Motor neuron (in vitro differentiated cells): Measurements from ENCODE around the gene SLC39A7. TPM values are rescaled to one million over a fixed set of nuclear protein-coding genes. Genes with fewer than 3 reads are reported as not detected.

ENCODE experiments used
- ATAC-seq, 8 experiments: fragments of 200-7000 bp; cut with Tn5 transposase; replicated peaks in 6 of 8; 2 replicates each; pipeline ENCODE4 v1.8.0; 2021; ENCODE audit warnings: mild to moderate bottlenecking in 8 of 8, moderate library complexity in 8 of 8
- H3K27ac ChIP-seq, 2 donors: fragments of 250-450 bp; sonication (Bioruptor Pico); 2 replicates each; pipeline ENCODE4 v1.9.0; 2021; ENCODE audit warnings: antibody characterized with exemption in 2 of 2, mild to moderate bottlenecking in 2 of 2, moderate library complexity in 1 of 2
- H3K4me1 ChIP-seq, 2 donors: fragments of 250-450 bp; sonication (Bioruptor Pico); replicated peaks in 1 of 2; 2 replicates each; pipeline ENCODE4 v1.6.1; 2021; ENCODE audit warnings: antibody characterized with exemption in 2 of 2, mild to moderate bottlenecking in 2 of 2, moderate library complexity in 1 of 2
- H3K4me3 ChIP-seq, 5 donors: fragments of 250-450 bp; sonication (Bioruptor Pico); 2 replicates each; pipeline ENCODE4 v1.9.0; 2021; ENCODE audit warnings: antibody characterized with exemption in 5 of 5, mild to moderate bottlenecking in 5 of 5, moderate library complexity in 4 of 5
- WGBS, 10 experiments: fragments of 450-650 bp; shearing (Covaris generic); methylation state at CpG; one replicate each; pipeline ENCODE4 v1.0.0; 2022; 5-methylcytosine and 5-hydroxymethylcytosine counted together
- in situ Hi-C, 9 experiments: fragments of 400-800 bp; cut with MboI; loops; one replicate each; pipeline ENCODE4 v1.15.0; 2021; ENCODE audit warnings: low sequenced_read_pairs in 9 of 9, low pct_unique_long_range_greater_than_20kb in 2 of 9; ENCODE audit not compliant: unreplicated experiment in 9 of 9
- total RNA-seq, 8 experiments: library from RNA; unstranded; fragments of 300-600 nt; gene quantifications; 2 replicates each; pipeline versions ENCODE4 v1.2.3 to v1.2.4, GENCODE V29; 2022

Gene SLC39A7
- total RNA-seq, 8 experiments from 2014 or later: 69.2 to 143 (median 132) TPM

GRCh38 chr6:33206027-33206863, 5.6 kb downstream of the SLC39A7 start:
- Histone ChIP-seq H3K4me3 (peak overlapping the region in 4 of 5 donors; percentile 82 to 93 (median 88)), H3K27ac (peak overlapping the region; percentile 95 to 99), H3K4me1 (peaks cover 33 to 42% of the 10 kb centered on the region in 2 donors)
- 0 to 80% (median 48%) methylated on average over 1 of the region's 3 CpGs; no CpG with 5 or more reads in 6 of the 10 experiments for WGBS, 10 experiments
- in situ Hi-C loops: no loop called here
- ATAC-seq: no peak

GRCh38 chr6:33206864-33207551, 6.3 kb downstream of the SLC39A7 start:
- Histone ChIP-seq H3K4me1 (peaks cover 28 to 36% of the 10 kb centered on the region in 2 donors), H3K4me3 (peak overlapping the region; percentile 80 to 93 (median 84)), H3K27ac (peak overlapping the region; percentile 95 to 99)
- peak in 7 of 8 experiments; percentile 7 to 67 (median 63) for ATAC-seq
- in situ Hi-C loops: no loop called here
- WGBS, 10 experiments: 0% methylated on average over 1 of the region's 20 CpGs; no CpG with 5 or more reads in 9 of the 10 experiments

GRCh38 chr6:33207552-33208090, 7.0 kb downstream of the SLC39A7 start:
- ATAC-seq: peak in 6 of 8 experiments; percentile 0 to 39 (median 7)
- 0% methylated on average over 4 of the region's 29 CpGs; no CpG with 5 or more reads in 9 of the 10 experiments for WGBS, 10 experiments
- Histone ChIP-seq H3K4me3 (peak overlapping the region; percentile 80 to 93 (median 84)), H3K27ac (peak overlapping the region; percentile 95 to 99), H3K4me1 (peaks cover 26 to 39% of the 10 kb centered on the region in 2 donors)
- in situ Hi-C loops: no loop called here

- WGBS, 10 experiments: 0% methylated on average over 1 of the region's 86 CpGs; no CpG with 5 or more reads in 9 of the 10 experiments
- in situ Hi-C loops: no loop called here
- Histone ChIP-seq H3K4me1 (peaks cover 30 to 43% of the 10 kb centered on the region in 2 donors), H3K4me3 (peak within 1 kb of the TSS; percentile 80 to 93 (median 84)), H3K27ac (peak within 1 kb of the TSS; percentile 95 to 99)
- peak; percentile 38 to 64 (median 41) for ATAC-seq
Measured at GRCh38 chr6:33208091-33208967, 7.7 kb downstream of the SLC39A7 start, which contains the start of gene RING1. Gene RING1 (plus strand): TSS chr6:33208500. CDS start chr6:33208823, 323 bp downstream.

- no peak for ATAC-seq
- in situ Hi-C loops: no loop called here
- 80 to 100% (median 100%) methylated on average over 2 to 4 of the region's 10 CpGs; no CpG with 5 or more reads in 3 of the 10 experiments for WGBS, 10 experiments
- Histone ChIP-seq H3K4me1 (peaks cover 31 to 44% of the 10 kb centered on the region in 2 donors), H3K4me3 (no peak overlapping the region), H3K27ac (no peak overlapping the region)
Measured at GRCh38 chr6:33209856-33210255, 9.2 kb downstream of the SLC39A7 start.

- H3K27ac ChIP-seq: no peak overlapping the region
- no peak overlapping the region for H3K4me3 ChIP-seq
- WGBS, 10 experiments: 63 to 79% methylated on average over 4 of the region's 17 CpGs; no CpG with 5 or more reads in 8 of the 10 experiments
- in situ Hi-C loops: no loop called here
- no peak for ATAC-seq
- peaks cover 19 to 31% of the 10 kb centered on the region in 2 donors for H3K4me1 ChIP-seq
Measured at GRCh38 chr6:33211136-33211535, 10.5 kb downstream of the SLC39A7 start.

GRCh38 chr6:33211666-33212422, 11.2 kb downstream of the SLC39A7 start:
- no peak for ATAC-seq
- WGBS, 10 experiments: 71 to 91% (median 80%) methylated on average over 3 to 9 of the region's 18 CpGs; no CpG with 5 or more reads in 1 of the 10 experiments
- Histone ChIP-seq H3K4me1 (peaks cover 14 to 25% of the 10 kb centered on the region in 2 donors), H3K27ac (no peak overlapping the region), H3K4me3 (no peak overlapping the region)
- in situ Hi-C loops: no loop called here

- Histone ChIP-seq H3K4me3 (peak overlapping the region; percentile 13 to 42 (median 36)), H3K4me1 (peaks cover 14 to 25% of the 10 kb centered on the region in 2 donors), H3K27ac (no peak overlapping the region)
- in situ Hi-C loops: no loop called here
- 0 to 20% (median 0%) methylated on average over 1 to 4 of the region's 6 CpGs; no CpG with 5 or more reads in 3 of the 10 experiments for WGBS, 10 experiments
- no peak for ATAC-seq
Measured at GRCh38 chr6:33212857-33213165, 12.1 kb downstream of the SLC39A7 start.

- H3K27ac ChIP-seq: peak overlapping the region in 1 of 2 donors; percentile 36
- peaks cover 14 to 25% of the 10 kb centered on the region in 2 donors for H3K4me1 ChIP-seq
- in situ Hi-C loops: no loop called here
- WGBS, 10 experiments: 0 to 40% (median 0%) methylated on average over 1 to 5 of the region's 43 CpGs; no CpG with 5 or more reads in 5 of the 10 experiments
- peak overlapping the region; percentile 13 to 42 (median 36) for H3K4me3 ChIP-seq
- ATAC-seq: peak; percentile 28 to 52 (median 44)
Measured at GRCh38 chr6:33213166-33213988, 12.7 kb downstream of the SLC39A7 start.

- peak in 6 of 8 experiments; percentile 3 to 25 (median 11) for ATAC-seq
- in situ Hi-C loops: no loop called here
- peak overlapping the region in 4 of 5 donors; percentile 24 to 42 (median 36) for H3K4me3 ChIP-seq
- 73% methylated on average over 3 of the region's 9 CpGs; no CpG with 5 or more reads in 9 of the 10 experiments for WGBS, 10 experiments
- peaks cover 14 to 24% of the 10 kb centered on the region in 2 donors for H3K4me1 ChIP-seq
- peak overlapping the region in 1 of 2 donors; percentile 36 for H3K27ac ChIP-seq
Measured at GRCh38 chr6:33213989-33214335, 13.3 kb downstream of the SLC39A7 start.
